ENCODE results near the gene TIPRL.
"Not testable (repeated sequence)": the region's sequence is repeated elsewhere in the genome, so short reads cannot be mapped to it uniquely, and the experiment has no call there.

TIPRL gene

DNA sequence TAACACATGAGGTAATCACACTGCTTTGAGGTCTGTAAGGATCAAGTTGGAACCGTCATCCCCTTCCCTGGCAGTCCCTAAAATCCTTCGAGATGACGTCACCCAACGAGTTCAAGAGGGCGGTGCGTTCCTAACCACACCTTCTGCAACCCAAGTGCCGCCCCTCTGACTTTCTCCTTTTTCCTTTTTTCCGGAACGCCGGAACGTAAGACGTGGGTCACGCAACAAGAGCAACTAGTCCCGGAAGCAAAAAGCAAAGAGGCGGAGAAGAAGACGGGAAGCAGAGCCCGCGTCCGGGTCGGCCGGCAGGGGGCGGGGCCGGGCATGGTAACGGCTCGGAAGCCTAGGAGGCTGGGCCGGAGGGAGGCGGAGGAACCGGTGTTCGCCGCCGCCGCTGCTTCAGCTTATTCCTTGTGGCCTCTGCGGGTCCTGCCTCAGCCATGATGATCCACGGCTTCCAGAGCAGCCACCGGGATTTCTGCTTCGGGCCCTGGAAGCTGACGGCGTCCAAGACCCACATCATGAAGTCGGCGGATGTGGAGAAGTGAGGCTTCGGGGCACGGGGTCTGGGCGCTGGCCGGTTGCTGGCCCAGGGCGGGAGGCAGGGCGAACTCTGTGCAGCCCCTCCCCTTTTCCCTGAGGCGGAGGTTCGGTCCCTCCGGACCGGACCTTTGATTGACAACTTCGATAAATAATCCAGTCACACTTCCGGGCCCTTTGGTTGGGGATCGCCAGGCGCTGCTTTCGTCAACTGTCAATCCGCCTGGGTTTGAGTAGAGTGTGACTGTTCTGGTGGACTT lies at the start of gene TIPRL:
Gene TIPRL (plus strand): TSS at position 325 of the 800 bp plus-strand sequence. CDS start 116 bp downstream, at position 441.
- DNase-seq (ENCODE audit: low read depth, low spot score) = peak; percentile 100

DNA sequence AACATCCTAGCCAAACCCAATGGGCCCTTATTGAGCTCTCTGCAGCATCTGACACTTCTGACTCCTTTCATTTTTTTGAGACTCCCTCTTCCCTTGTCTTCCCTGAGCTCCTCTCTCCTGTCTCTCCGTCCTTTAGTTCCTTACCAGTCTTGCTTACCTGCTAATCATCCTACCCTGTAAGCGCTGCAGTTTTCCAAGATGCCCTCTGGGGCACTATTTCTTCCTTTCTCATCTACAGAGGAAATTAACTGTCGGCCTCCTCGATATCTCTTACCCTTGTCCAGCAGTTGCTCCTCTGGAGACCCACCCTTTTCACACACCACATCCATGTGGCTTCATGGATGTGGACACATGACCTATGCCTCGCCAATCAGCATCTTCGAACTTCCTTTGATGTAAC lies 48.8 kb upstream of the TIPRL start:
- no peak for DNase-seq (ENCODE audit: low read depth, low spot score)

DNA sequence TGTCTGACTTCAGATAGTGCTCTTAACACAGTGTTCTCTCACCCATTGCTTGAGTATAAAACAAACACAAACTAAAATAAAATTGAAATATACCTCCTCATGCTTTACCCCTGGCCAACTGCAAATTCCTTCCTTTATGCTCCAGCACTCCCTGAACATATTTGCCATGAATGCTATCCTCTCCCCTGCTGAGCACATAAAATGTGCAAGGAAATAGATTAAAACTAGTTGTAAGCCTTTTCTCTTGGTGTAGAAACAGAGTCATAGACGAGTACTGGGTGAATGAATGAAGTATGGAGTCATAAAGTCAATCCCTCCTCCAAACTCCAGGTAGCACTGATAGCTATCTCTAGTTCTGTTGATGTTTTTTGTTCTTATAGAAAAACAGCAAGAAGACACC lies 44.6 kb upstream of the TIPRL start:
- DNase-seq (ENCODE audit: low read depth, low spot score) = no peak

DNA sequence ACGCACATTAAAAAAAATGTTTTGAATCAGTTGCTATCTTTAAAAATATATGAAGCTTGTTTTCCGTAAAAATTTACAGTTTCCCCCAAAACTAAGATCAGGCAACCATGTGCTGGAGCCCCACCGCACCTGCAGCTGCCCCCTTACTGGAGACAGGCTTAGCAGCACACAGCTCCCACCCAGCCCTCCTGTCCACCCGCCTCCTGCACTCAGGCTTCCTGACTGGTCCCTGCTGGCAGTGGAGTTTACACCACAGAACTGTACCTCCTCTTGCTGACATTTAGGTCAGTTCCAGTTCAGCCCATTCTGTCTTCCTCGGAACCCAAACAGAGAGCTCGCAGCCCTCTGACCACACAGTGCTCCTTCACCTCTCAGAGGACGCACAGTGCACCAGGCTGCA lies 44.1 kb upstream of the TIPRL start:
- peak; percentile 13 for DNase-seq (ENCODE audit: low read depth, low spot score)

DNA sequence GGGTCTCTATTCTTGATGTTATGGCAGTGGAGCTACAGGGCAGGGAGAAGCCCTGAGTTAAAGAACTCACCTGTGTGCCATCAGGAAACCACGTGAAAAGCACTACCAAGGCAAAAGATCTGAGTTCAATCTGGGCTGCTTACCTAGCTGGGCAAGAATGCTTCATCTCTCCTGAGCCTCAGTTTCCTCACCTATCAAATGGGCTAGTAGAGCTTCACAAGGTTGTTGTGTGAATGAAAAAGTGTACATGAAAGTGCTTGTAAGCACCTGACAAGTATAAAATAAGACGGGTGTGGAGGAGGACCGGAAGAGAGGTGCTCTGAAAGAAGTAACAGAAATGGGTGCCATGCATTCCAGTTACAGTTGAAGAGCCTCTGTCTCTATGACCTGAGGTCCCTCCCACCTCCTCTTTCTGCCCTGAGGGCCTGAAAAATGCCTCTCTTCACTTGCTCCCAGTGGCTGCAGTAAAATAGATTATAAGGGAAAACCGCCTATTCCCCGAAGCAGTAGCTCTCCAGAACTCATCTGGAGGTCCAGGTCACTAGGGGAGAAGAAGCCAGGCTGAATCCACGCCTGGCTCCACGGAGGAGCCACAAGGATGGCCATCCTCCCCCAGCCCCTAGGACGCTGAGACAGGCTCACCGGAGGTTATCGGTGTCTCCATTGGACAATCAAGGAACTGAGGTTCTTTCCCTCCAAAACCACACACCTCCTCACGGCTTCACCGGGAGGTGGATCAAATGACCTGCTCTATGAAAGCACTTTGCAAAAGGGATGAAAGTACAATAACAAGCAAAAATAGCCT lies 43.4 kb upstream of the TIPRL start:
- peak; percentile 52 for DNase-seq (ENCODE audit: low read depth, low spot score)

DNA sequence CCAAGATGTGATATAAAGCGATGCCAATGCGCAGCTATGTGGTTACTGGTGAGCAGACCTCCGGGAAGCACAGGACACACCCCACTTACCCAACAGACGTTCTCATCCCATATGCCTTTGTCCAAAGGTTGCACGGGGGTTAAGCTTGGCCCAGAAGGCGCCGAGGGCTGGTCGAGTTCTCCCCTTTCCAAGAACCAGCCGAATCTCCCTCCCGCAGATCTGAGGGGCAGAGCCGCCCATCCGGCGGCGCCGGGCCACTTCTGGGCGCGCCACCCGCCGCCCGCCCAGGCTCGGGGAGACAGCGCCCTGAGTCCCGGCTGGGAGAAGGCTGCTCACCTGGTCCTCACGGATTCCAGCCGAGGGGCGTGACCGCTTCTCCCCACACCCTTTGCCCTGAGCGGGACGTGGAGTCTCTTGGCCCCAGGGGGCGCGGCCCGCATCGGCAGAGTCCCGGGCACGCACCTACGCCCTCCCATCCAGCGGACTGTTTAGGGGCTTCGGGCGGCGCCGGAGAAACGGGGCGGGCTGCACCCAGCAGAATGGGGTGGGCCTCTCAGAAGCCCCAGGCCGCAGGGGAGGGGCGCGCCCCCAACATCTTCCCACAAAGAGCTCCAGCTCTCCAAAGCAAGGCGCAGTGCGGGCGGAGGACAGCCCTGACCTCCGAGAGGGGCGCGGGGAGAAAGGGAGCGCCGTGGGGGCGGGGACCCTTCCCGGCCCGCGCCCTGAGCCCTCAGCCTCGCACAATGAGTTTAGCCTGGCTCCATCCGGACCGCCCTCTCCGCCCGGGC lies 42.6 kb upstream of the TIPRL start:
- DNase-seq (ENCODE audit: low read depth, low spot score) = peak; percentile 43

DNA sequence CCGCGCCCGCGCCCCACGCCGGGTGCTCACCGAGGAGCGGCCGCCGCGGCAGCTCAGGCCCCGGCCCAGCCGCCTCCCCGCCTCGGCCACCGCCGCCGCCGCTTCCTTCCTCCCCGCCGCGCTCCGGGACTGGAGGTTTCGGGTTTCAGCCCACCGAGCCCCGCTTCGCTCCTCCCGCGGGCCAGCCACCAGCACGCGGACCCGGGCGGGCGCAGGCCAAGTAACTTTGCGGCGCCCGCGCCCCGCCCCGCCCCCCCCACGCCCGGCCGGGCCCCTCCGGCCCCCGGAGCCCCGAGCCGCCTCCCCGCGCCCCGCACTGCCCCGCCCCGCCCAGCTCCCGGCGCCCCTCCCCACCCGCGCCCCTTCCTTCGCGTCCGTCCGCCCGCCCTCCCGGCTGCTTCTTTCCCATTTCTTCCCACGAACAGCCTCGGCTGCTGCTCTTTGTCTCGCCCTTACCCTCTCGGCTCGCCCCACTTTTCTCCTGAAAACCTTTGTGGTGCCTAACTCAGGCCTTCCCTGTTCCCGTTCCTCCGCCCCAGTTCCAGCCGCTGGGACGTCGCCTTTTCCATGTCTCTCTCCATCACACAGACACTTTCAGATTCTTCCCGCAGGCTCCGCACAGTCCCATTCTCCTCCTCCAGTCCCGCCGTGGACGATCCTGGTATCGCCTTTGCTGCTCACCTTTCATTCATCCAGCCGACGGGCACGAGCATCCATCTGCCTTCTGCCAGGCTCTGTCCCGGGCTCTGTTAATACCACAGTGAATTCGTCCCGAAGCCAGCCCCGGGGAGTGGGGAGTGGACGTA lies 41.9 kb upstream of the TIPRL start, which contains the start of gene GPR161:
Gene GPR161 (minus strand): TSS at position 222 of the 806 bp plus-strand sequence. CDS start 32,080 bp downstream, outside the sequence.
- DNase-seq (ENCODE audit: low read depth, low spot score) = peak; percentile 78

DNA sequence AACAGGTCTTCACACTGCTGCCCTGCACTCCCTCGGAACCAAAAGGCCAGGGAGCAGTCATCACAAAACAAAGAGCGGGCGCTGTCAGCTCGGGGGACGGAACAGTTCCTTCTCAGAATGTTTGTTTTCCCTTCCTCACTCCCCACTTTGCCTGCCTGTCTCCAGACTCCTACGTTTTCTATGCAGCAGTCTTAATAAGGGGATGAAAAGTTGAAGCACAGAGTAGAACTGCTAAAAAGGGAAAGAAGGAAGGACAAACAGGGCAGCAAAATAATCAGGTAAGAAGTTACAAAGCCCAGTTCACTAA lies 41.3 kb upstream of the TIPRL start:
- DNase-seq (ENCODE audit: low read depth, low spot score) = no peak

DNA sequence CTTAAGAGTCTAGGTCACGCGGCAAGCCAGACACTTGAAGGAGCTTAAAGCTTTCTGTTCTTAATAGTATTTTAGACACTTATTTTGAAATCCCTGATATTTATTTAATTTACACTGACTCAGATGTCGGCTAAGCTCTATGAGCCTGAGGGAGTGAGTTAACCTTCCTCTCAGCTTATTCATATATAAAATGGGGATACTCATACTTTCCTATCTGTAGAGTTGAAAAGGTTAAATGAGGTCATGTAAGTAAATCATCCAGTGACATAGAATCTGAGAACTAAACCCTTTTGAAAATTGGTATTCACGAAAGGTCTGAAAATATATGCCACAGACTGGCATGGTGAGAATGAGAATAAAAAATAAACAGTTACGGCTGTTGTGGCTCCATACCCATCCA lies 40.6 kb upstream of the TIPRL start:
- no peak for DNase-seq (ENCODE audit: low read depth, low spot score)

DNA sequence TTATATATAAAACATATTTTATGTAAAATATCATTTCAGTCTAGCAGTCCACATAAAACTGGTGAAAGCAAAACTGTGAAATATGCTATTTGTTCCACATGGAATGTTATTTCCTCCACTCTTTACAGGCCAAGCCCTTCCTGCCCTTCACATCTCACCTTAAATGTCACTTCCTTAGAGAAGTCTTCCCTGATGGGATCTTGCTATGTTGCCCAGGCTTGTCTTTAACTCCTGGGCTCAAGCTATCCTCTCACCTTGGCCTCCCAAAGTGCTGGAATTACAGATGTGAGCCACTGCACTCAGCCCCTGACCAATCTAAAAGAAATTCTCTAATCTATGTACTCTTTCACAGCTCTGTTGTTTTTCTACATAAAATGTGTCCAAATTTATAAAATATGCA lies 39.7 kb upstream of the TIPRL start:
- no peak for DNase-seq (ENCODE audit: low read depth, low spot score)

DNA sequence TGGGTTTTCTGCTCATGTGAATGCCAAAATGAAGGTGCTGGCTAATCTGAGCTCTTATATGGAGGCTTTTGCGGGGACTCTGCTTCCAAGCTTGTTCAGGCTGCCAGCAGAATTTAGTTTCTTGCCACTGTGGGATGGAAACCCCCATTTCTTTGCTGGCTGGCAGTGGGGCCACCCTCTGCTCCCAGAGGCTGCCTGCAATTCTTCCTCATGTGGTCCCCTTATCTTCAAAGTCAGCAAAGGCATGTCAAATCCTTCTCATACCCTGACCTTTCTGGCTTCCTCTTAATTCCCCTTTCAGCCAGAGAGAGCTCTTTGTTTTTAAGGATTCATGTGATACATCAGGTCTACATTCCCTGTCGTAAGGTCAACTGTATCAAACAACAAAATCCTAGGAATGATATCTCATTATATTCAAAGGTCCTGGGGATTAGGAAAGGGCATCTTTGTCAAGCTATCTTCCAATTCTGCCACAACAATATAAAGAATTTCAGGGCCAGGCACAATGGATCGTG lies 36.8 kb upstream of the TIPRL start:
- DNase-seq (ENCODE audit: low read depth, low spot score) = no peak

DNA sequence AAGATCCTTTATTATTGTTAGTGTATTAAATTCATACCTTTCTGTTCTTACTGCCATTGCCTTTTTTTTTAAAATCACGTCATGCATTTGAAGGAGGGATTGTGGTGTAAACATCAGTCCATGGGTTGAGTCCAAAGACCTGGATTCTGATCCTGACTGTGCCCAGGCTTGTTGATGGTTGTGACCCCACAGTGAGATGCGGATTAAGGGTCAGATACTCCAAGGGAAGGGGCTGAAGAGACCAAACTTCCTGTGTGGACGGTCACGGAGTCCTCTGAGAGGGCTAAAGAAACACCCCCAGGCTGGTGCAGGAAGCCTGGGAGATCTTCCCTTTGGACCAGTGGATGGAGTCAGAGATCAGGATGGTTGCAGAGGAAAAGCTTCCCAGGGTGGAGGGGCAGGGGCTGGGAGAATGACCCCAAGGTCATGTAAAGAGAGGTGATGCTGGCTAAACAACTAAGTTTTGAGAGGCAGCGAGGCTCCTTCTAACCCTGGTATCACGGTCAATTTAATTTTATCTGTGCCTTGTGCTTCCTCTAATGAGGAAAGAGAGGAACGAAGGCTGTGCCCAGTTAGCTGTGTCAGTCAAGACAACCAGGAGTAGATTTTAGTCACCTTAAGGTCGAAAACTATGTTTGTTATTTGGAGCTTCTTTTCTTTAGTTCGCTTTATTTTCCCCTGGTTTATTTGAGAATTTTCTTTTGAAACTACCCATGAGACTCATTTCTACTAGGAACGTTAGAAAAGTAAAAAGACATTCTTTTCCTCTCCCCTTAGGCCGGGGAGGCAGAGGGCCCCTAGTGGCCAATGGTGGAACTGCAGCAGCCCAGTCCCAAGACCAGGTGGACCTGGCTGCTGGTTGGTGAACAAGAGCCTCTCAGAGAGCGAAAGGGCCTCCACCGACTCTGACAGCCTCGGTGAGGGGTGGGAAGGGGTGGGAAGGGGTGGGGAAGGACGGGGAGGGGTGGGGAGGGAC lies 33.3 kb upstream of the TIPRL start:
- peak; percentile 93 for DNase-seq (ENCODE audit: low read depth, low spot score)

DNA sequence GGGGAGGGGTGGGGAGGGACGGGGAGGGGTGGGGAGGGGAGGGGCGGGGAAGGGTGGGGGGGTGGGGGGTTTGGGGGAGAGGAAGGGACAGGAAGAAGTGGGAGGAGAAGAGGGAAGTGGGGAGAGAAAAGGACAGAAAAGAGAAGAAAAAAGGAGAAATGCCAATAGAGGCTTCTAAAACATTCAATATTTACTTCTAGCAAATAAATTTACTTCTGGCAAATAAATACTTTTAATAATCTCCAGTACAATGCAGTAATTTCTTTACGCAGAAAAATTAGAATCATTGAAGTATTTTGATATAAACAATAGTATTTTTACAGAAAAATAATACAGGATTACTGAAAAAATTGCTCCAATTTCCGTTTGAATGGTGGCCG lies 32.6 kb upstream of the TIPRL start:
- no peak for DNase-seq (ENCODE audit: low read depth, low spot score)

DNA sequence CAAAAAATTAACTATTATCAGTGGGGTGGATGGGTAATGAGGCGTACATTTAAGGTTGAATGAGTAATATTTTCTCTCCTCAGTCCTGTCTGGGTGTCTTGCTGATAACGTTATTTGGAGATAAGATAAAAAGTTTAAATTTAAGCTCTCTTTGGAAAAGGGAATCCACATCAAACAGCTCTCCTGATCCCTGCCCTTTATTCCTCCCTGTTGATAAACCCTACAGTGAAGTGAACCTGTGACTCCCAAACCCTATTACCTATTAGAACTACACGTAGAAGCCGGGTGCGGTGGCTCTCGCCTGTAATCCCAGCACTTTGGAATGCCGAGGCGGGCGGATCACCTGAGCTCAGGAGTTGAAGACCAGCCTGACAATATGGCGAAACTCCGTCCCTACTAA lies 32.1 kb upstream of the TIPRL start:
- DNase-seq (ENCODE audit: low read depth, low spot score) = no peak

DNA sequence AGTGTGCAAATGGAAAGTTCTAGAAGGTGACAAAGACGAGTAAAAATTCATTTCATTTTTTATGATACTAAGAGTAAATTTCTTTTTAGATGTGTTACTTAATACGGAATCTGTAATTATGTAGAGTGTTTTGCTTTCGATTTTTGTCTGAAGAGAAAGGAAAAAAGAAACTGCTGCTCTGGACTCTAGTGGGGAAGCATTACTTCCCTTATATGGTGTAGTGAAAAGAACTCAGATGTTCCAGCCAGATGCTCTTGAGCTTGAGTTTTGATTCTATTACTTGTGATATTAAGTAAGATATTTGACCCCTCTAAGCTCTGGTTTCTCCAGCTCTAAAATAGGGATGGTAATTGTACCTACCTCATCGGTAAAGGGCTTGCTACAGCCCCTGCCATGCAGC lies 29.8 kb upstream of the TIPRL start:
- no peak for DNase-seq (ENCODE audit: low read depth, low spot score)

DNA sequence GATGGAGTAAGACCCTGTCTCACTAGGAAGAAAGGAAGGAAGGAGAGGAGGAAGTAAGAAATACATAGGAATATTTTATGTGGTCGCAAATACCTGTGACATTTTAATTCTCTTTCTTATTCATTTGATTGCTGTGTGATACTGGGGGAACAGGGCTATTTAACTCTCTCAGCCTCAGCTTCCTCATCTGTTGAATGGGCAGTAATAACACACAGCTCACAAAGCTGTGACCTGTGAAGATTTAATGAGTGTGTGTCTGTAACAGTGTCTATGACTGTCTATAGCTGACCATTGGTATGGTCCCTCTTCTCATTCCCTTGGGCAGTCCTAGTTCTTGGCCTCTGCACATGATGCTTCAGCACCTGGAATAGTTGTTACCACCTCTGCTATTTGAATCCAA lies 28.5 kb upstream of the TIPRL start:
- no peak for DNase-seq (ENCODE audit: low read depth, low spot score)

DNA sequence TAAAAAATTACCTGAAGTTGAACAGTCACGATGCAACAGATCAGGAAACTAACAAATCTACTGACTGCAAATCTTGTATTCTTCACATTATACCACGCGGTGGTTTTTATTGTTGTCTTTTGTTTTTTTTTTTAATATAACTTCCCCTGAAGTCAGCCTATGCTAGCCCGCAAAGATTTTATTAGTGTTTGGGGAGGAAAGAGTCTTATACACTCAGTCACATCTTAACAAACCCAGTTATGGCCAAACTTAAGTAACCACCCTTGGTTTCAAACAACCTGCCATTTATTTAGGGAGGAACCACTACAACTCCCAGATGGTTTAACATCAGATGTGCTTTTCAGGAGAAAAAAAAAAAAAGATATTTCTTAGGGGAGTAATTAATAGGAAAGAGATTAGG lies 26.8 kb upstream of the TIPRL start:
- no peak for DNase-seq (ENCODE audit: low read depth, low spot score)

DNA sequence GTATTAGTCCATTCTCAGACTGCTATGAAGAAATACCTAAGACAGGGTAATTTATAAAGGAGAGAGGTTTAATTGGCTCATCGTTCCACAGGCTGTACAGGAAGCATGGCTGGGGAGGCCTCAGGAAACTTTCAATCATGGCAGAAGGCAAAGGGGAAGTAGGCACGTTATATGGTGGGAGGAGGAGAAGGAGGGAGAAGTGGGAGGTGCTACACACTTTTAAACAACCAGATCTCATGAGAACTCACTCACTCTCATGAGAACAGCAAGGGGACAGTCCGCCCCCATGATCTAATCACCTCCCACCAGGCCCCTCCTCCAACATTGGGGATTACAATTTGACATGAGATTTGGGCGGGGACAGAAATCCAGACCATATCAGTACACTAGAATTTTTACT lies 24.1 kb upstream of the TIPRL start:
- DNase-seq (ENCODE audit: low read depth, low spot score) = not testable (repeated sequence)

DNA sequence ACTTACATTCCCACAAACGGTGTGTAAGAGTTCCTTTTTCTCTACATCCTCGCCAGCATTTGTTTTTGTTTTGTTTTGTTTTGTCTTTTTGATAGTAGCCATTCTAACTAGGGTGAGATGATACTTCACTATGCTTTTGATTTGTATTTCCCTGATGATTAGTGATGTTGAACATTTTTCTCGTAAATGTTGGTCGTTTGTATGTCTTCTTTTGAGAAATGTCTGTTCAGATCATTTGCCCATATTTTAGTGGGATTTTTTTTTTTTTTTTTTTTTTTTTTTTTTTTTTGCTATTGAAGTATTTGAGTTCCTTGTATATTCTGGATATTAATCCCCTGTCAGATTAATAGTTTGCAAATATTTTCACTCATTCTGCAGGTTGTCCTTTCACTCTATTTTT lies 22.9 kb upstream of the TIPRL start:
- DNase-seq (ENCODE audit: low read depth, low spot score) = no peak

DNA sequence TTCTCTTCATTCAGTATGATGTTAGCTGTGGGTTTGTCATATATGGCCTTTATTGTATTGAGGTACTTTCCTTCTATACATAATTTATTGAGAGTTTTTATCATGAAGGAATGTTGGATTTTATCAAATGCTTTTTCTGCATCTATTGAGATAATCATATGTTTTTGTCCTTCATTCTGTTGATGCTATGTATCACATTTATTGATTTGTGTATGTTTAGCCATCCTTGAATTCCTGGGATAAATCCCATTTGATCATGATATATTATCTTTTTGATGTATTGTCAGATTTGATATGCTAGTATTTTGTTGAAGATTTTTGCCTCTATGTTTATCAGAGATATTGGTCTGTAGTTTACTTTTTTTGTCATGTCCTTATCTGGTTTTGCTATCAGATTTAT lies 21.1 kb upstream of the TIPRL start:
- DNase-seq (ENCODE audit: low read depth, low spot score) = no peak

All from ELF-1 (cell line).